H1 (cell line): Measurements from ENCODE around the gene CTNND2. TPM values are rescaled to one million over a fixed set of nuclear protein-coding genes. Genes with fewer than 3 reads are reported as not detected.

Experiments used
- CTCF ChIA-PET: fragments of 300-600 bp; sonication (Branson Sonifier 250); formaldehyde crosslinking; loops from one replicate; lab custom pipeline; 2021; ENCODE audit not compliant: partially characterized antibody; lab: Charles Lee
- POLR2A ChIA-PET: fragments of 300-600 bp; sonication (Branson Sonifier 250); formaldehyde crosslinking; loops from one replicate; lab custom pipeline; 2021; ENCODE audit warnings: inconsistent platforms; ENCODE audit not compliant: partially characterized antibody; lab: Charles Lee
- DNase-seq, 2 experiments: peaks; one replicate each; pipeline versions ENCODE4 v3.0.0 to v3.0.0-alpha.2; 2010 to 2022; ENCODE audit warnings: low spot score in 2 of 2, low read depth in 1 of 2, mixed read lengths in 1 of 2
- FAIRE-seq: peaks from 2 replicates; lab custom pipeline; 2011; peaks lifted over from hg19 to GRCh38; lab: Jason Lieb, UNC
- H2AFZ ChIP-seq: 2 replicates; pipeline ENCODE4 v1.8.1; 2012; ENCODE audit warnings: low read length, inconsistent platforms
- H2AK5ac ChIP-seq: 2 replicates; pipeline ENCODE4 v1.6.1; 2013; ENCODE audit warnings: low read depth, low read length
- H2BK120ac ChIP-seq: replicated peaks from 2 replicates; pipeline ENCODE3; 2013; ENCODE audit warnings: low read depth, low read length, inconsistent platforms
- H2BK12ac ChIP-seq: 2 replicates; pipeline ENCODE4 v1.6.1; 2013; ENCODE audit warnings: low read depth, low read length
- H2BK15ac ChIP-seq: 2 replicates; pipeline ENCODE4 v1.6.1; 2013; ENCODE audit warnings: low read length
- H2BK20ac ChIP-seq: 2 replicates; pipeline ENCODE4 v1.6.1; 2013; ENCODE audit warnings: low read length
- H2BK5ac ChIP-seq: 2 replicates; pipeline ENCODE4 v1.6.1; 2013; ENCODE audit warnings: low read depth, low read length
- H3K14ac ChIP-seq: 2 replicates; pipeline ENCODE4 v1.6.1; 2013; ENCODE audit warnings: inconsistent platforms; ENCODE audit not compliant: insufficient read length
- H3K18ac ChIP-seq: 2 replicates; pipeline ENCODE4 v1.6.1; 2013; ENCODE audit warnings: low read length; ENCODE audit errors: extremely low read depth
- H3K23ac ChIP-seq: 2 replicates; pipeline ENCODE4 v1.6.1; 2013; ENCODE audit warnings: inconsistent platforms; ENCODE audit not compliant: insufficient read length
- H3K23me2 ChIP-seq: 2 replicates; pipeline ENCODE4 v1.6.1; 2013; ENCODE audit warnings: low read depth, low read length
- H3K27ac ChIP-seq: 2 replicates; pipeline ENCODE4 v1.6.1; 2011; ENCODE audit warnings: low read depth, low read length, inconsistent platforms
- H3K27me3 ChIP-seq, 4 experiments: replicated peaks in 1 of 4; 1 replicate in 1 of 4; 2 replicates in 3 of 4; pipeline versions ENCODE4 v1.6.1 to v1.8.1; 2011 to 2013; ENCODE audit warnings: low read length in 3 of 4, mild to moderate bottlenecking in 3 of 4, inconsistent platforms in 2 of 4, mixed read lengths in 2 of 4, moderate library complexity in 1 of 4; ENCODE audit not compliant: control insufficient read depth in 3 of 4, insufficient read depth in 3 of 4; ENCODE audit errors: extremely low read depth in 1 of 4
- H3K36me3 ChIP-seq, 4 experiments: 2 replicates each; pipeline versions ENCODE4 v1.6.1 to v1.8.1; 2011 to 2013; ENCODE audit warnings: mild to moderate bottlenecking in 4 of 4, low read length in 3 of 4, moderate library complexity in 2 of 4, control low read depth in 1 of 4, inconsistent platforms in 1 of 4; ENCODE audit not compliant: insufficient read depth in 4 of 4, control insufficient read depth in 2 of 4
- H3K4ac ChIP-seq: replicated peaks from 2 replicates; pipeline ENCODE3; 2013; ENCODE audit warnings: low read length, low read depth, mixed read lengths, inconsistent platforms; ENCODE audit not compliant: insufficient read length
- H3K4me1 ChIP-seq, 4 experiments: replicated peaks in 1 of 4; 1 replicate in 1 of 4; 2 replicates in 3 of 4; pipeline versions ENCODE4 v1.6.1 to v1.8.1; 2011 to 2013; ENCODE audit warnings: low read length in 3 of 4, inconsistent platforms in 2 of 4, mixed read lengths in 1 of 4; ENCODE audit not compliant: insufficient read depth in 4 of 4, control insufficient read depth in 3 of 4
- H3K4me2 ChIP-seq, 2 experiments: 2 replicates each; pipeline versions ENCODE4 v1.6.1 to v1.8.1; 2011 to 2013; ENCODE audit warnings: low read depth in 2 of 2, low read length in 2 of 2, control low read depth in 1 of 2, inconsistent platforms in 1 of 2, mild to moderate bottlenecking in 1 of 2; ENCODE audit not compliant: insufficient read depth in 1 of 2
- H3K4me3 ChIP-seq, 4 experiments: fragments of 200-600, 300-600 bp in 1 of 4; sonication (generic), shearing (Covaris generic), sonication (Bioruptor Twin) in 1 of 4; 2 replicates each; pipeline versions ENCODE4 v1.5.1 to v1.8.1; 2011 to 2016; ENCODE audit warnings: low read length in 4 of 4, low read depth in 3 of 4, control low read depth in 2 of 4, inconsistent platforms in 2 of 4, mild to moderate bottlenecking in 2 of 4, mixed read lengths in 1 of 4, moderate library complexity in 1 of 4; ENCODE audit not compliant: insufficient read depth in 2 of 4; ENCODE audit errors: extremely low read depth in 1 of 4
- H3K56ac ChIP-seq: replicated peaks from 2 replicates; pipeline ENCODE3; 2013; ENCODE audit warnings: low read depth, mild to moderate bottlenecking, mixed read lengths, low read length, inconsistent platforms; ENCODE audit not compliant: insufficient read length
- H3K79me1 ChIP-seq: 2 replicates; pipeline ENCODE4 v1.6.1; 2013; ENCODE audit warnings: low read depth, low read length, control low read depth
- H3K79me2 ChIP-seq, 2 experiments: 2 replicates each; pipeline versions ENCODE4 v1.6.1 to v1.8.1; 2012 to 2013; ENCODE audit warnings: low read length in 2 of 2, mild to moderate bottlenecking in 2 of 2, inconsistent platforms in 1 of 2; ENCODE audit not compliant: insufficient read depth in 2 of 2, control insufficient read depth in 1 of 2
- H3K9ac ChIP-seq, 4 experiments: replicated peaks in 1 of 4; 1 replicate in 1 of 4; 2 replicates in 3 of 4; pipeline versions ENCODE4 v1.6.1 to v1.8.1; 2011 to 2013; ENCODE audit warnings: low read depth in 3 of 4, low read length in 3 of 4, control low read depth in 2 of 4, mild to moderate bottlenecking in 2 of 4, moderate library complexity in 2 of 4, inconsistent platforms in 1 of 4; ENCODE audit errors: extremely low read depth in 1 of 4
- H3K9me3 ChIP-seq, 2 experiments: 2 replicates each; pipeline versions ENCODE4 v1.6.1 to v1.8.1; 2012 to 2013; ENCODE audit warnings: mild to moderate bottlenecking in 2 of 2, moderate library complexity in 2 of 2, control low read depth in 1 of 2, inconsistent platforms in 1 of 2, low read depth in 1 of 2, low read length in 1 of 2, mixed read lengths in 1 of 2; ENCODE audit not compliant: insufficient read depth in 2 of 2
- H4K20me1 ChIP-seq, 2 experiments: replicated peaks in 1 of 2; 2 replicates each; pipeline versions ENCODE3 to v1.8.1; 2011 to 2013; ENCODE audit warnings: inconsistent platforms in 2 of 2, low read length in 2 of 2, mild to moderate bottlenecking in 1 of 2; ENCODE audit not compliant: insufficient read depth in 2 of 2, control insufficient read depth in 1 of 2
- H4K5ac ChIP-seq: 2 replicates; pipeline ENCODE4 v1.6.1; 2013; ENCODE audit warnings: low read length, low read depth, mixed read lengths, inconsistent platforms; ENCODE audit not compliant: insufficient read length
- H4K8ac ChIP-seq: 2 replicates; pipeline ENCODE4 v1.8.0; 2013; ENCODE audit warnings: mild to moderate bottlenecking, moderate library complexity, low read length, inconsistent platforms; ENCODE audit not compliant: insufficient read depth; ENCODE audit errors: extremely low read depth
- H4K91ac ChIP-seq: replicated peaks from 2 replicates; pipeline ENCODE3; 2013; ENCODE audit warnings: low read length, mixed read lengths, inconsistent platforms; ENCODE audit not compliant: insufficient read length
- ASH2L ChIP-seq: fragments of 200-600, 300-600 bp; sonication (generic); IDR thresholded peaks from one replicate; pipeline ENCODE4 v1.7.1; 2017; ENCODE audit warnings: low read length
- ATF2 ChIP-seq: IDR thresholded peaks from 2 replicates; pipeline ENCODE4 v1.6.1; 2012; ENCODE audit warnings: low read length, inconsistent platforms
- BACH1 ChIP-seq: IDR thresholded peaks from 2 replicates; pipeline ENCODE4 v1.6.1; 2012; ENCODE audit warnings: low read length, improper control_type of control experiment
- BCL11A ChIP-seq, 2 experiments: IDR thresholded peaks; one replicate each; pipeline ENCODE4 v1.6.1; 2011; ENCODE audit warnings: low read depth in 2 of 2, low read length in 2 of 2, mild to moderate bottlenecking in 2 of 2
- CTBP2 ChIP-seq: IDR thresholded peaks from 2 replicates; pipeline ENCODE4 v1.7.0; 2011; ENCODE audit warnings: borderline replicate concordance, mild to moderate bottlenecking, moderate library complexity, mixed read lengths, low read length; ENCODE audit not compliant: insufficient read depth, insufficient read length
- EP300 ChIP-seq, 2 experiments: IDR thresholded peaks; 1 replicate in 1 of 2; 2 replicates in 1 of 2; pipeline ENCODE4 v1.6.1; 2011 to 2012; ENCODE audit warnings: low read depth in 2 of 2, low read length in 2 of 2, mild to moderate bottlenecking in 2 of 2, borderline replicate concordance in 1 of 2, inconsistent platforms in 1 of 2, moderate library complexity in 1 of 2
- FOSL1 ChIP-seq: IDR thresholded peaks from 2 replicates; pipeline ENCODE4 v1.6.1; 2011; ENCODE audit warnings: mild to moderate bottlenecking, low read depth, low read length, moderate library complexity; ENCODE audit not compliant: insufficient read depth
- GABPA ChIP-seq: IDR thresholded peaks from 2 replicates; pipeline ENCODE4 v1.6.1; 2011; ENCODE audit warnings: mild to moderate bottlenecking, low read length, moderate library complexity, borderline replicate concordance; ENCODE audit not compliant: insufficient read depth
- HDAC2 ChIP-seq, 2 experiments: fragments of 300-600 bp in 1 of 2; sonication (generic) in 1 of 2; IDR thresholded peaks; 2 replicates each; pipeline ENCODE4 v1.6.1; 2011 to 2012; ENCODE audit warnings: low read depth in 2 of 2, low read length in 2 of 2, mild to moderate bottlenecking in 2 of 2, moderate library complexity in 2 of 2, borderline replicate concordance in 1 of 2, inconsistent platforms in 1 of 2
- JUND ChIP-seq: IDR thresholded peaks from 2 replicates; pipeline ENCODE4 v1.6.1; 2011; ENCODE audit warnings: mild to moderate bottlenecking, improper control_type of control experiment, low read length
- SP4 ChIP-seq: IDR thresholded peaks from 2 replicates; pipeline ENCODE4 v1.6.1; 2012; ENCODE audit warnings: low read length, inconsistent platforms
- SRF ChIP-seq: IDR thresholded peaks from 2 replicates; pipeline ENCODE4 v1.6.1; 2011; ENCODE audit warnings: mild to moderate bottlenecking, low read depth, low read length, moderate library complexity
- TAF7 ChIP-seq: optimal IDR thresholded peaks from 2 replicates; pipeline ENCODE3; 2011; ENCODE audit warnings: low read depth, mild to moderate bottlenecking, inconsistent platforms, low read length, moderate library complexity, borderline replicate concordance
- WGBS, 2 experiments: shearing (Covaris generic) in 1 of 2; methylation state at CpG; one replicate each; pipeline versions ENCODE4 v1.1.6 to v1.1.7; 2013 to 2015; ENCODE audit warnings: low lambda C conversion rate in 2 of 2, mixed read lengths in 2 of 2, inconsistent platforms in 1 of 2, low coverage in 1 of 2, missing lambda C conversion rate in 1 of 2; ENCODE audit not compliant: insufficient replicate concordance in 2 of 2, insufficient coverage in 1 of 2, insufficient read length in 1 of 2; ENCODE audit errors: extremely low coverage in 1 of 2, missing lambda C conversion rate in 1 of 2; 5-methylcytosine and 5-hydroxymethylcytosine counted together
- polyA plus RNA-seq, 7 experiments: library from polyadenylated mRNA; depleted of rRNA in 3 of 7; stranded (reverse) in 5 of 7; unstranded in 2 of 7; fragments of >200 nt in 5 of 7; fragments of 200-250 nt in 2 of 7; gene quantifications; 1 replicate in 5 of 7; 2 replicates in 1 of 7; 4 replicates in 1 of 7; pipeline versions ENCODE4 v1.2.1 to v1.2.3, GENCODE V29; 2011 to 2013; ENCODE audit warnings: missing spikeins in 2 of 7, mixed read lengths in 2 of 7
- total RNA-seq: library from RNA; stranded (reverse); fragmentation: NEBNext Ultra II Directional; extraction: Animal tissue kit (Norgen Biotek cat#: 25700); gene quantifications from 2 replicates; pipeline ENCODE4 v1.2.1, GENCODE V29; 2021

CTNND2 gene
- total and polyA plus RNA-seq, 2 of the 8 experiments (the other 6 are each of a cell fraction or from before 2014, with no cell fraction given) = 7.4 to 14.2 TPM

DNA sequence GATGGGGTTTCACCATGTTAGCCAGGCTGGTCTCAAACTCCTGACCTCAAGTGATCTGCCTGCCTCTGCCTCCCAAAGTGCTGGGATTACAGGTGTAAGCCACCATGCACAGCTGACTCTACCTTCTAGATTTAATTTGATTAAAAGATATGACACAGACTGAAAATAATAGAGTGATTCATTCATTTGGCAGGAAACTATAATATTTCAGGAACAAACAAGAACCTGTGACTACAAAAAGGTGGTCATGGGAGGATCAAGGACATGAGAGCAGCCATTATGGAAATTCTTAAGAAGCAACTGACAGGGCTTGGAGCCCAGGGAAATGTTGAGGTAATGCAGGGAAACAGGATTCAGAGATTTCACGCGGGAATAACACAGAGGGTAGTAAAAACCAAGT lies 877.7 kb downstream of the CTNND2 start:
- H3K56ac ChIP-seq = no peak overlapping the region
- H3K4me1 ChIP-seq = no peaks in the 10 kb centered on the region
- no peaks in the 10 kb centered on the region for H3K79me1 ChIP-seq
- H3K18ac ChIP-seq = no peak overlapping the region
- no peak overlapping the region for H4K5ac ChIP-seq
- DNase-seq (no peak), FAIRE-seq (no peak)
- no peak overlapping the region for H2AFZ ChIP-seq
- no peak overlapping the region for H3K23ac ChIP-seq
- H4K20me1 ChIP-seq = no peaks in the 10 kb centered on the region
- no peak overlapping the region for H2AK5ac ChIP-seq
- no peak overlapping the region for H2BK120ac ChIP-seq
- no peaks in the 10 kb centered on the region for H3K79me2 ChIP-seq
- no peak overlapping the region for H3K4me2 ChIP-seq
- H2BK5ac ChIP-seq = no peak overlapping the region
- no peaks in the 10 kb centered on the region for H3K36me3 ChIP-seq
- ChIA-PET POLR2A (no interaction called here), CTCF (no interaction called here)
- no peak overlapping the region for H4K91ac ChIP-seq
- 98% methylated on average over 2 of the region's 2 CpGs; no CpG with 5 or more reads in 1 of the 2 experiments for WGBS, 2 experiments
- H3K4ac ChIP-seq = no peak overlapping the region
- H2BK12ac ChIP-seq = no peak overlapping the region
- H4K8ac ChIP-seq = no peak overlapping the region
- no peak overlapping the region for H3K27ac ChIP-seq
- H2BK15ac ChIP-seq = no peak overlapping the region
- H3K9ac ChIP-seq = no peak overlapping the region
- peaks cover 3 to 11% of the 10 kb centered on the region in 2 experiments; a peak in 2 of 4 replicates for H3K9me3 ChIP-seq
- no peaks in the 10 kb centered on the region for H3K27me3 ChIP-seq
- no peaks in the 10 kb centered on the region for H3K23me2 ChIP-seq
- H2BK20ac ChIP-seq = no peak overlapping the region
- TF ChIP-seq JUND = no peak
- TF ChIP-seq SP4 = no peak
- no peak for TF ChIP-seq SRF
- TF ChIP-seq HDAC2 (IDR thresholded peaks at IDR 0.05; ENCODE audit: borderline replicate concordance in 1 of 2, low read depth in 2 of 2, low read length in 2 of 2) = no peak
- no peak for TF ChIP-seq EP300 (IDR thresholded peaks at IDR 0.05; ENCODE audit: borderline replicate concordance in 1 of 2, low read depth in 2 of 2, low read length in 2 of 2)
- no peak for TF ChIP-seq CTBP2
- no peak for TF ChIP-seq FOSL1
- TF ChIP-seq ASH2L = no peak
- TF ChIP-seq ATF2 = no peak
- TF ChIP-seq BACH1 = no peak
- TF ChIP-seq TAF7 = no peak
- no peak for TF ChIP-seq BCL11A (IDR thresholded peaks at IDR 0.05; ENCODE audit: low read depth in 2 of 2, low read length in 2 of 2)
- TF ChIP-seq GABPA = no peak
- no peak overlapping the region for H3K4me3 ChIP-seq
- no peak overlapping the region for H3K14ac ChIP-seq
